Measurements from ENCODE around the gene PFKFB2.

DNA sequence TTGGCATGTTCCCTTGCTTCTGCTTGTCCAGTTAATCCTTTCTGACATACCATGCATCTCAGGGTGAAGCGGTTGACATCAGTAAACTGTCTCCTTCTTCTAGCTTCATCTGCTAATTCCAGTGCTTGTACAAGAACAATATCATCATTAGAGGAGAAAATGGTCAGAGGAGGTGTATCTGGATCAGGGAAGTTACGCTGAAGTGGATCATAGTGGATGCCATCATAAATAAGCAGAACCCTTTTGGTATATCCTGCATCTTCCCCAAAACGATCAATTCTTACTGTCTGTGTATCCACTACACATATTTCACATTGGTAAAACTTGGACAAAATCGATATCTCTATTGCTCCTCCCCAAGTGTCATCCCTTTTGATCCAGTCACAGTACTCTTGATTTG lies 4.0 kb upstream of the PFKFB2 start:
- TF ChIP-seq POLR2AphosphoS5 (IDR thresholded peaks at IDR 0.05) (no peak), EZH2 (IDR thresholded peaks at IDR 0.05; ENCODE audit: borderline replicate concordance, insufficient read depth, low read length, poor library complexity, severe bottlenecking) (no peak), MXI1 (conservative IDR thresholded peaks at IDR 0.05; ENCODE audit: poor library complexity, severe bottlenecking) (no peak), SMC3 (conservative IDR thresholded peaks at IDR 0.05; ENCODE audit: poor library complexity) (no peak), RAD21 (conservative IDR thresholded peaks at IDR 0.05) (no peak), TAF1 (IDR thresholded peaks at IDR 0.05; ENCODE audit: low read depth) (no peak), EP300 (conservative IDR thresholded peaks at IDR 0.05; ENCODE audit: poor library complexity, severe bottlenecking) (no peak)
- TF ChIP-seq, protein P1, sequence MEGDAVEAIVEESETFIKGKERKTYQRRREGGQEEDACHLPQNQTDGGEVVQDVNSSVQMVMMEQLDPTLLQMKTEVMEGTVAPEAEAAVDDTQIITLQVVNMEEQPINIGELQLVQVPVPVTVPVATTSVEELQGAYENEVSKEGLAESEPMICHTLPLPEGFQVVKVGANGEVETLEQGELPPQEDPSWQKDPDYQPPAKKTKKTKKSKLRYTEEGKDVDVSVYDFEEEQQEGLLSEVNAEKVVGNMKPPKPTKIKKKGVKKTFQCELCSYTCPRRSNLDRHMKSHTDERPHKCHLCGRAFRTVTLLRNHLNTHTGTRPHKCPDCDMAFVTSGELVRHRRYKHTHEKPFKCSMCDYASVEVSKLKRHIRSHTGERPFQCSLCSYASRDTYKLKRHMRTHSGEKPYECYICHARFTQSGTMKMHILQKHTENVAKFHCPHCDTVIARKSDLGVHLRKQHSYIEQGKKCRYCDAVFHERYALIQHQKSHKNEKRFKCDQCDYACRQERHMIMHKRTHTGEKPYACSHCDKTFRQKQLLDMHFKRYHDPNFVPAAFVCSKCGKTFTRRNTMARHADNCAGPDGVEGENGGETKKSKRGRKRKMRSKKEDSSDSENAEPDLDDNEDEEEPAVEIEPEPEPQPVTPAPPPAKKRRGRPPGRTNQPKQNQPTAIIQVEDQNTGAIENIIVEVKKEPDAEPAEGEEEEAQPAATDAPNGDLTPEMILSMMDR (IDR thresholded peaks at IDR 0.05; ENCODE audit: poor library complexity, severe bottlenecking): no peak
- TF ChIP-seq, protein P2, sequence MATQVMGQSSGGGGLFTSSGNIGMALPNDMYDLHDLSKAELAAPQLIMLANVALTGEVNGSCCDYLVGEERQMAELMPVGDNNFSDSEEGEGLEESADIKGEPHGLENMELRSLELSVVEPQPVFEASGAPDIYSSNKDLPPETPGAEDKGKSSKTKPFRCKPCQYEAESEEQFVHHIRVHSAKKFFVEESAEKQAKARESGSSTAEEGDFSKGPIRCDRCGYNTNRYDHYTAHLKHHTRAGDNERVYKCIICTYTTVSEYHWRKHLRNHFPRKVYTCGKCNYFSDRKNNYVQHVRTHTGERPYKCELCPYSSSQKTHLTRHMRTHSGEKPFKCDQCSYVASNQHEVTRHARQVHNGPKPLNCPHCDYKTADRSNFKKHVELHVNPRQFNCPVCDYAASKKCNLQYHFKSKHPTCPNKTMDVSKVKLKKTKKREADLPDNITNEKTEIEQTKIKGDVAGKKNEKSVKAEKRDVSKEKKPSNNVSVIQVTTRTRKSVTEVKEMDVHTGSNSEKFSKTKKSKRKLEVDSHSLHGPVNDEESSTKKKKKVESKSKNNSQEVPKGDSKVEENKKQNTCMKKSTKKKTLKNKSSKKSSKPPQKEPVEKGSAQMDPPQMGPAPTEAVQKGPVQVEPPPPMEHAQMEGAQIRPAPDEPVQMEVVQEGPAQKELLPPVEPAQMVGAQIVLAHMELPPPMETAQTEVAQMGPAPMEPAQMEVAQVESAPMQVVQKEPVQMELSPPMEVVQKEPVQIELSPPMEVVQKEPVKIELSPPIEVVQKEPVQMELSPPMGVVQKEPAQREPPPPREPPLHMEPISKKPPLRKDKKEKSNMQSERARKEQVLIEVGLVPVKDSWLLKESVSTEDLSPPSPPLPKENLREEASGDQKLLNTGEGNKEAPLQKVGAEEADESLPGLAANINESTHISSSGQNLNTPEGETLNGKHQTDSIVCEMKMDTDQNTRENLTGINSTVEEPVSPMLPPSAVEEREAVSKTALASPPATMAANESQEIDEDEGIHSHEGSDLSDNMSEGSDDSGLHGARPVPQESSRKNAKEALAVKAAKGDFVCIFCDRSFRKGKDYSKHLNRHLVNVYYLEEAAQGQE (IDR thresholded peaks at IDR 0.05; ENCODE audit: borderline replicate concordance): no peak
